ENCODE measurements around the gene PRR7.

- TF ChIP-seq CTCF (IDR thresholded peaks at IDR 0.05) (no peak), NRF1 (IDR thresholded peaks at IDR 0.05; ENCODE audit: low read depth, low read length) (no peak), EZH2phosphoT487 (IDR thresholded peaks at IDR 0.05; ENCODE audit: borderline replicate concordance, low read depth) (no peak), RFX5 (IDR thresholded peaks at IDR 0.05; ENCODE audit: low read length) (no peak), JUND (IDR thresholded peaks at IDR 0.05) (no peak)
Observed at GRCh38 chr5:177429248-177430040, 17.2 kb upstream of the PRR7 start.

All from SK-N-SH (cell line).